SK-N-MC (cell line): ENCODE data around the gene BBS12.

Experiments
- EZH2 ChIP-seq: fragments of 200-600 bp; sonication (generic); IDR thresholded peaks from one replicate; pipeline ENCODE4 v1.6.1; 2017; ENCODE audit warnings: antibody characterized with exemption
- FOXP2 ChIP-seq: optimal IDR thresholded peaks from 2 replicates; pipeline ENCODE3; 2011; ENCODE audit warnings: mild to moderate bottlenecking, moderate library complexity; ENCODE audit not compliant: insufficient read depth; ENCODE audit errors: extremely low read length, control extremely low read depth
- POLR2AphosphoS5 ChIP-seq: IDR thresholded peaks from 2 replicates; pipeline ENCODE4 v1.6.1; 2012; ENCODE audit warnings: mild to moderate bottlenecking, low read depth, low read length, borderline replicate concordance

GRCh38 chr4:122772311-122772710, 39.8 kb downstream of the BBS12 start:
- no peak for TF ChIP-seq POLR2AphosphoS5
- no peak for TF ChIP-seq EZH2
- TF ChIP-seq FOXP2: no peak
